Measurements from ENCODE around the gene OVCH1. TPM values are rescaled to one million over a fixed set of nuclear protein-coding genes. Genes with fewer than 3 reads are reported as not detected.

Gene OVCH1
- total and polyA plus RNA-seq, 4 donors, result 0.66 to 1.6 (median 0.92) TPM

- Histone ChIP-seq H3K4me3 (ENCODE audit: low read depth, low read length) (no peak overlapping the region), H3K27me3 (ENCODE audit: control insufficient read depth, insufficient read depth, low read length) (no peaks in the 10 kb centered on the region), H3K36me3 (ENCODE audit: control insufficient read depth, insufficient read depth, low read length) (no peaks in the 10 kb centered on the region), H3K4me1 (ENCODE audit: control insufficient read depth, insufficient read depth, low read length) (no peaks in the 10 kb centered on the region), H3K9me3 (ENCODE audit: control insufficient read depth, insufficient read depth, low read length) (no peaks in the 10 kb centered on the region), H3K27ac (ENCODE audit: low read depth, low read length) (no peak overlapping the region)
- WGBS (ENCODE audit: insufficient coverage), result 96% methylated on average over 2 of the region's 4 CpGs
- DNase-seq (ENCODE audit: low read depth in 4 of 6, low spot score in 6 of 6), result no peak
These were observed 69.5 kb downstream of the OVCH1 start for GRCh38 chr12:29427964-29428363.

GRCh38 chr12:29426498-29426897 is 71.0 kb downstream of the OVCH1 start:
- Histone ChIP-seq H3K9me3 (ENCODE audit: control insufficient read depth, insufficient read depth, low read length) (no peaks in the 10 kb centered on the region), H3K27ac (ENCODE audit: low read depth, low read length) (no peak overlapping the region), H3K36me3 (ENCODE audit: control insufficient read depth, insufficient read depth, low read length) (no peaks in the 10 kb centered on the region), H3K27me3 (ENCODE audit: control insufficient read depth, insufficient read depth, low read length) (no peaks in the 10 kb centered on the region), H3K4me1 (ENCODE audit: control insufficient read depth, insufficient read depth, low read length) (no peaks in the 10 kb centered on the region), H3K4me3 (ENCODE audit: low read depth, low read length) (no peak overlapping the region)
- no CpG with 5 or more reads among the region's 2 CpGs for WGBS (ENCODE audit: insufficient coverage)
- DNase-seq (ENCODE audit: low read depth in 4 of 6, low spot score in 6 of 6), result no peak

GRCh38 chr12:29425722-29426121 is 71.8 kb downstream of the OVCH1 start:
- H3K36me3 ChIP-seq (ENCODE audit: control insufficient read depth, insufficient read depth, low read length), result no peaks in the 10 kb centered on the region
- H3K4me3 ChIP-seq (ENCODE audit: low read depth, low read length), result no peak overlapping the region
- no peaks in the 10 kb centered on the region for H3K4me1 ChIP-seq (ENCODE audit: control insufficient read depth, insufficient read depth, low read length)
- H3K27me3 ChIP-seq (ENCODE audit: control insufficient read depth, insufficient read depth, low read length), result no peaks in the 10 kb centered on the region
- no peaks in the 10 kb centered on the region for H3K9me3 ChIP-seq (ENCODE audit: control insufficient read depth, insufficient read depth, low read length)
- no peak for DNase-seq (ENCODE audit: low read depth in 4 of 6, low spot score in 6 of 6)
- no CpG with 5 or more reads among the region's 2 CpGs for WGBS (ENCODE audit: insufficient coverage)
- no peak overlapping the region for H3K27ac ChIP-seq (ENCODE audit: low read depth, low read length)

DNA sequence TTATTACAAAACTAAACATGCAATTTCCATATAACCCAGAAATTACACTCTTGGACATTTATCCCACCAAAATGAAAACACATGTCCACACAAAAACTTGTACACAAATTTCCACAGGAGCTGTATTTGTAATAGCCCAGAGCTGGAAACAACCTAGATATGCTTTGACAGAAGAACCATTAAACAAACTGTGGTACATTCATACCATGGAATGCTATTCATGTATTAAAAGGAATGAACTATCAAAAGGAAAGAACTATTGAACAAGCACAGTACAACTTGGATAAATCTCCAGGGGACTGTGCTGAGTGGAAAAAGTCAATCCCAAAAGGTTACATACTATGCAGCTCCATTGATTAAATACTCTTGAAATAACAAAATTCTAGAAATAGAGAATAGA is 80.7 kb downstream of the OVCH1 start:
- no peaks in the 10 kb centered on the region for H3K36me3 ChIP-seq (ENCODE audit: control insufficient read depth, insufficient read depth, low read length)
- DNase-seq (ENCODE audit: low read depth in 4 of 6, low spot score in 6 of 6), result no peak
- no peaks in the 10 kb centered on the region for H3K4me1 ChIP-seq (ENCODE audit: control insufficient read depth, insufficient read depth, low read length)
- H3K27ac ChIP-seq (ENCODE audit: low read depth, low read length), result no peak overlapping the region
- no peaks in the 10 kb centered on the region for H3K27me3 ChIP-seq (ENCODE audit: control insufficient read depth, insufficient read depth, low read length)
- H3K4me3 ChIP-seq (ENCODE audit: low read depth, low read length), result no peak overlapping the region
- H3K9me3 ChIP-seq (ENCODE audit: control insufficient read depth, insufficient read depth, low read length), result no peaks in the 10 kb centered on the region

DNA sequence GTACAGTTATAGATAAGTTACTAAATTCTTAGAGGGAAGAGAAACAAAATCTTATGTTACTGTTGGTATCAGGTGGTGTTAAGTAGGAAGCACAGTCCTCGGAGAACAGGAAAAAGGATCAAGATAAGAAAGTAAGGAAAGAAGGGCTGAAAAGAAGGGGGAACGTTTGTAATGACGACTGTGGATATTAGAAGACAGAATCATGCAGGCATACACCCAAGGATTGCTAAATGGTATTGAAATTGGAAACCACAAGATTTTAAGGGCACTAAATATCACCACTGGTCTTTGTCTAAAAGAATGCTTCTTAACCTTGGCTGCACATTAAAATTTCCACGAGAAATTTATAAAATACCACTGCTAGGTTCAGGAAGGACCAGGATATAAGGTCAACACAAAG is 82.4 kb downstream of the OVCH1 start:
- 98% methylated on average over 3 of the region's 4 CpGs for WGBS (ENCODE audit: insufficient coverage)
- no peak overlapping the region for H3K4me3 ChIP-seq (ENCODE audit: low read depth, low read length)
- no peak for DNase-seq (ENCODE audit: low read depth in 4 of 6, low spot score in 6 of 6)

DNA sequence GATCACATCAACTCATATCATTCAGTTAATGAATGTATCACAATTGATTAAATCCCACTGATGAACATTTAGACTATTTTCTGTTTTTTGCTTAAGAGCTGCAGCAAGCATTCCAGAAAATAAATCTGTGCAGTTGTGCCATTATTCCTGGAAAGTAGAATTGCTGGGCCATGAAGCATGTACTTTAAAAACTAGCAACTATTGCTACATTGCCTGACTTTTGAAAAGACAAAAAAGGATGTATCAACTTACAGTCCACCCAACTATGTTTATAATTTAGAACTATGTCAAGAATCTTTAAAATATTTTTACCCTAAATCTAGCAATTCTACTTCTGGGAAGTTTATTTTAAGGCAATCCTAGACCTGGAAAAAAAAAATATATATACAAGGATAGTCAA is 83.1 kb downstream of the OVCH1 start:
- no peaks in the 10 kb centered on the region for H3K9me3 ChIP-seq (ENCODE audit: control insufficient read depth, insufficient read depth, low read length)
- no peaks in the 10 kb centered on the region for H3K27me3 ChIP-seq (ENCODE audit: control insufficient read depth, insufficient read depth, low read length)
- no peak overlapping the region for H3K27ac ChIP-seq (ENCODE audit: low read depth, low read length)
- no peak for DNase-seq (ENCODE audit: low read depth in 4 of 6, low spot score in 6 of 6)
- H3K36me3 ChIP-seq (ENCODE audit: control insufficient read depth, insufficient read depth, low read length), result no peaks in the 10 kb centered on the region
- no peak overlapping the region for H3K4me3 ChIP-seq (ENCODE audit: low read depth, low read length)
- no peaks in the 10 kb centered on the region for H3K4me1 ChIP-seq (ENCODE audit: control insufficient read depth, insufficient read depth, low read length)

More for the DNA sequence above, 82.4 kb downstream of the OVCH1 start:
- no peaks in the 10 kb centered on the region for H3K36me3 ChIP-seq (ENCODE audit: control insufficient read depth, insufficient read depth, low read length)
- H3K27ac ChIP-seq (ENCODE audit: low read depth, low read length), result no peak overlapping the region
- no peaks in the 10 kb centered on the region for H3K9me3 ChIP-seq (ENCODE audit: control insufficient read depth, insufficient read depth, low read length)
- H3K27me3 ChIP-seq (ENCODE audit: control insufficient read depth, insufficient read depth, low read length), result no peaks in the 10 kb centered on the region
- no peaks in the 10 kb centered on the region for H3K4me1 ChIP-seq (ENCODE audit: control insufficient read depth, insufficient read depth, low read length)

DNA sequence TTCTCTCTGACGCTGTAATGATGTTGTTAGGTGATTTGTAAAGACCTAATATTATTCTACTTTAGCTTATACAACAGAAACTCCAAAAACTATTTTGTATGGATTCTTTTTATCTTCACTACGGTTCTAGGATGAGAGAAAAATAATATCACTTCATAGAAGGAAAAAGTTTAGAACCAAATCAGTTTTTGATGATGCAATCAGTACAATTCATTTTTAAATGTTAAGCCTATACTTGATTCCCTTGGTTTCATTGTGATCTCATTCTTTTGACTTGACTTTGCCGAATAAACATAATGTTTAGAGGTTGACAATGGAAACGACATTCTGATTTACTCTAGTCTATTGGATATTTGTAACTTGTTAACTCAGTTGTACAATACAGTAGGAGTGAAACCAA is 91.9 kb downstream of the OVCH1 start:
- Histone ChIP-seq H3K36me3 (ENCODE audit: control insufficient read depth, insufficient read depth, low read length) (no peaks in the 10 kb centered on the region), H3K27ac (ENCODE audit: low read depth, low read length) (no peak overlapping the region), H3K27me3 (ENCODE audit: control insufficient read depth, insufficient read depth, low read length) (no peaks in the 10 kb centered on the region), H3K4me3 (ENCODE audit: low read depth, low read length) (no peak overlapping the region), H3K4me1 (ENCODE audit: control insufficient read depth, insufficient read depth, low read length) (no peaks in the 10 kb centered on the region), H3K9me3 (ENCODE audit: control insufficient read depth, insufficient read depth, low read length) (no peaks in the 10 kb centered on the region)
- no peak for DNase-seq (ENCODE audit: low read depth in 4 of 6, low spot score in 6 of 6)
- no CpG with 5 or more reads among the region's 4 CpGs for WGBS (ENCODE audit: insufficient coverage)

DNA sequence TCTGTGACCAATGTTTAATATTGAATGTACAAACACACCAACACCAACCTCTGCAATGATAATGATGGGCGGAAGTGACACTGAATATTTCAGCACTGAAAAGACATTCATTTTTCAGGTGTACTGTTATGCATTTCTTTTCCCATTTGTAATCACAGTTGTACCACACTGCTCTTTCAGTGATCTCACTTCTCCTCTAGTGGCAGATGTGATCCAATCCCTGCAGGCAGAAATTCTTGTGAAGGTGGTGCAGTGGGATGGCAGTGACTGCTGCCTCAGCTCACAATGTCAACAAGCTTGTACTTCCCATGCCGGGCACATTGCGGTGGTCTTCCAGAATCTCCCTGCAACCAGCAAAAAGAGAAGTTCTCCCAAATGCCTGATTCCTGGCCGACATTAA is 93.5 kb downstream of the OVCH1 start:
- Histone ChIP-seq H3K4me3 (ENCODE audit: low read depth, low read length) (no peak overlapping the region), H3K36me3 (ENCODE audit: control insufficient read depth, insufficient read depth, low read length) (no peaks in the 10 kb centered on the region), H3K9me3 (ENCODE audit: control insufficient read depth, insufficient read depth, low read length) (no peaks in the 10 kb centered on the region), H3K27me3 (ENCODE audit: control insufficient read depth, insufficient read depth, low read length) (no peaks in the 10 kb centered on the region), H3K27ac (ENCODE audit: low read depth, low read length) (no peak overlapping the region), H3K4me1 (ENCODE audit: control insufficient read depth, insufficient read depth, low read length) (no peaks in the 10 kb centered on the region)
- WGBS (ENCODE audit: insufficient coverage), result 86% methylated on average over 3 of the region's 4 CpGs
- DNase-seq (ENCODE audit: low read depth in 4 of 6, low spot score in 6 of 6), result no peak

DNA sequence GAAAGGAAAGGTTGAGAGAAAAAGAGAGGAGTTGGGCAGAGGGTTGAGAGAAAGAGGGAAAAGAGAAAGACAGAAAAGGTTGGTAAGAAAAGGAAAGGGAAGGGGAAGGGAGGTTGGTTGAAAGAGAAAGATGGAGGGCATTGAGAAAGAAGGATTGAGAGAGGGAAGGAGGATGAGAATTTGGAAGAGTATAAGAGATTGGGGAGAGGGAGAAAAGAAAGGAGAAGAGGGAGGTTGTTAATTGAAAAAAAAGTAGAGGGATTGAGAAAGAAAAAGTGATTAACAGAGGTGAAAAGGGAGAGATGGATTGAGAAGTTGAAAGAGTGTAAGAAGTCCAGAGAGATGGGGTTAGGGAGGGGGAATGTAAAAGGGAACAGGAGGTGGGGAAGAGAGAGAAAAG is 95.0 kb downstream of the OVCH1 start:
- Histone ChIP-seq H3K36me3 (ENCODE audit: control insufficient read depth, insufficient read depth, low read length) (no peaks in the 10 kb centered on the region), H3K4me3 (ENCODE audit: low read depth, low read length) (no peak overlapping the region), H3K9me3 (ENCODE audit: control insufficient read depth, insufficient read depth, low read length) (no peaks in the 10 kb centered on the region), H3K27ac (ENCODE audit: low read depth, low read length) (no peak overlapping the region), H3K27me3 (ENCODE audit: control insufficient read depth, insufficient read depth, low read length) (no peaks in the 10 kb centered on the region), H3K4me1 (ENCODE audit: control insufficient read depth, insufficient read depth, low read length) (no peaks in the 10 kb centered on the region)
- no peak for DNase-seq (ENCODE audit: low read depth in 4 of 6, low spot score in 6 of 6)

GRCh38 chr12:29398495-29398894 is 99.0 kb downstream of the OVCH1 start:
- no CpG with 5 or more reads among the region's 1 CpG for WGBS (ENCODE audit: insufficient coverage)
- Histone ChIP-seq H3K27ac (ENCODE audit: low read depth, low read length) (no peak overlapping the region), H3K9me3 (ENCODE audit: control insufficient read depth, insufficient read depth, low read length) (no peaks in the 10 kb centered on the region), H3K4me3 (ENCODE audit: low read depth, low read length) (no peak overlapping the region), H3K36me3 (ENCODE audit: control insufficient read depth, insufficient read depth, low read length) (no peaks in the 10 kb centered on the region), H3K4me1 (ENCODE audit: control insufficient read depth, insufficient read depth, low read length) (no peaks in the 10 kb centered on the region), H3K27me3 (ENCODE audit: control insufficient read depth, insufficient read depth, low read length) (no peaks in the 10 kb centered on the region)
- DNase-seq (ENCODE audit: low read depth in 4 of 6, low spot score in 6 of 6), result no peak

DNA sequence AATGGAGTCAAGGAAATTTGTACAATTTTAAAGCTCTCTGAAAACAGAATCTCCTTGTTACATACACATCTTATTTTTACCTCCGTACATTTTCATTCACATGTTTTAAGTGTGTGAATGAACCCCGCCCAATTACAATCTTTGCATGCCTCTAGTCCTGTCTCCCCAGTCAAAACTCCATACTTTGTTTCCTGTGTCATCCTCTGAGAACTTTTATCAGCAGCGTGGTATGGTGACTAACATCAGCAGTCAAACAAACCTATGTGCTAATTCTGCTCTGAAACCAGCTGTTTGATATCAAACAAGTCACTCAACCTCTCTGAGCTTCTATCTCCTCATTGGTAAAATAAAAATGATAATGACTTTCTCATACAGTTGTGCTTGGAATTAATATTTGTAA is 100.7 kb downstream of the OVCH1 start:
- Histone ChIP-seq H3K27me3 (ENCODE audit: control insufficient read depth, insufficient read depth, low read length) (no peaks in the 10 kb centered on the region), H3K4me1 (ENCODE audit: control insufficient read depth, insufficient read depth, low read length) (no peaks in the 10 kb centered on the region), H3K4me3 (ENCODE audit: low read depth, low read length) (no peak overlapping the region), H3K27ac (ENCODE audit: low read depth, low read length) (no peak overlapping the region), H3K36me3 (ENCODE audit: control insufficient read depth, insufficient read depth, low read length) (no peaks in the 10 kb centered on the region), H3K9me3 (ENCODE audit: control insufficient read depth, insufficient read depth, low read length) (no peaks in the 10 kb centered on the region)
- WGBS (ENCODE audit: insufficient coverage), result 100% methylated on average over 1 of the region's 3 CpGs
- no peak for DNase-seq (ENCODE audit: low read depth in 4 of 6, low spot score in 6 of 6)

Measured in spinal cord (tissue), 10 donors.